ENCODE results near the gene CTBP1.

Gene CTBP1

GRCh38 chr4:1251773-1252066, 2.8 kb upstream of the CTBP1 start:
- no peak for TF ChIP-seq EGR1 (IDR thresholded peaks at IDR 0.05)
- TF ChIP-seq TAF1 (IDR thresholded peaks at IDR 0.05; ENCODE audit: low read depth) = no peak
- TF ChIP-seq RAD21 (IDR thresholded peaks at IDR 0.05; ENCODE audit: low read depth) = no peak
- TF ChIP-seq, protein P1, sequence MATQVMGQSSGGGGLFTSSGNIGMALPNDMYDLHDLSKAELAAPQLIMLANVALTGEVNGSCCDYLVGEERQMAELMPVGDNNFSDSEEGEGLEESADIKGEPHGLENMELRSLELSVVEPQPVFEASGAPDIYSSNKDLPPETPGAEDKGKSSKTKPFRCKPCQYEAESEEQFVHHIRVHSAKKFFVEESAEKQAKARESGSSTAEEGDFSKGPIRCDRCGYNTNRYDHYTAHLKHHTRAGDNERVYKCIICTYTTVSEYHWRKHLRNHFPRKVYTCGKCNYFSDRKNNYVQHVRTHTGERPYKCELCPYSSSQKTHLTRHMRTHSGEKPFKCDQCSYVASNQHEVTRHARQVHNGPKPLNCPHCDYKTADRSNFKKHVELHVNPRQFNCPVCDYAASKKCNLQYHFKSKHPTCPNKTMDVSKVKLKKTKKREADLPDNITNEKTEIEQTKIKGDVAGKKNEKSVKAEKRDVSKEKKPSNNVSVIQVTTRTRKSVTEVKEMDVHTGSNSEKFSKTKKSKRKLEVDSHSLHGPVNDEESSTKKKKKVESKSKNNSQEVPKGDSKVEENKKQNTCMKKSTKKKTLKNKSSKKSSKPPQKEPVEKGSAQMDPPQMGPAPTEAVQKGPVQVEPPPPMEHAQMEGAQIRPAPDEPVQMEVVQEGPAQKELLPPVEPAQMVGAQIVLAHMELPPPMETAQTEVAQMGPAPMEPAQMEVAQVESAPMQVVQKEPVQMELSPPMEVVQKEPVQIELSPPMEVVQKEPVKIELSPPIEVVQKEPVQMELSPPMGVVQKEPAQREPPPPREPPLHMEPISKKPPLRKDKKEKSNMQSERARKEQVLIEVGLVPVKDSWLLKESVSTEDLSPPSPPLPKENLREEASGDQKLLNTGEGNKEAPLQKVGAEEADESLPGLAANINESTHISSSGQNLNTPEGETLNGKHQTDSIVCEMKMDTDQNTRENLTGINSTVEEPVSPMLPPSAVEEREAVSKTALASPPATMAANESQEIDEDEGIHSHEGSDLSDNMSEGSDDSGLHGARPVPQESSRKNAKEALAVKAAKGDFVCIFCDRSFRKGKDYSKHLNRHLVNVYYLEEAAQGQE (IDR thresholded peaks at IDR 0.05; ENCODE audit: low read depth) = no peak
- TF ChIP-seq CEBPB (IDR thresholded peaks at IDR 0.05) = no peak
- TF ChIP-seq ZBTB7A (IDR thresholded peaks at IDR 0.05; ENCODE audit: low read depth) = no peak
- no peak for TF ChIP-seq USF1 (IDR thresholded peaks at IDR 0.05)
- TF ChIP-seq NFIC (IDR thresholded peaks at IDR 0.05) = no peak
- TF ChIP-seq EP300 (IDR thresholded peaks at IDR 0.05; ENCODE audit: borderline replicate concordance) = no peak
- no peak for TF ChIP-seq MAX (IDR thresholded peaks at IDR 0.05)
- TF ChIP-seq CREB1 (IDR thresholded peaks at IDR 0.05; ENCODE audit: low read depth) = no peak
- TF ChIP-seq YY1 (IDR thresholded peaks at IDR 0.05; ENCODE audit: low read depth) = no peak
- no peak for TF ChIP-seq TCF12 (IDR thresholded peaks at IDR 0.05; ENCODE audit: low read depth)

GRCh38 chr4:1250921-1251772, 2.2 kb upstream of the CTBP1 start:
- TF ChIP-seq TCF12 (IDR thresholded peaks at IDR 0.05; ENCODE audit: low read depth) (no peak), EP300 (IDR thresholded peaks at IDR 0.05; ENCODE audit: borderline replicate concordance) (no peak), ZBTB7A (IDR thresholded peaks at IDR 0.05; ENCODE audit: low read depth) (no peak)

GRCh38 chr4:1250527-1250812, 1.5 kb upstream of the CTBP1 start:
- TF ChIP-seq USF1 (IDR thresholded peaks at IDR 0.05) (no peak), MAX (IDR thresholded peaks at IDR 0.05) (no peak), TCF12 (IDR thresholded peaks at IDR 0.05; ENCODE audit: low read depth) (no peak), EGR1 (IDR thresholded peaks at IDR 0.05) (no peak), FOXM1 (IDR thresholded peaks at IDR 0.05; ENCODE audit: borderline replicate concordance, low read depth) (no peak)

DNA sequence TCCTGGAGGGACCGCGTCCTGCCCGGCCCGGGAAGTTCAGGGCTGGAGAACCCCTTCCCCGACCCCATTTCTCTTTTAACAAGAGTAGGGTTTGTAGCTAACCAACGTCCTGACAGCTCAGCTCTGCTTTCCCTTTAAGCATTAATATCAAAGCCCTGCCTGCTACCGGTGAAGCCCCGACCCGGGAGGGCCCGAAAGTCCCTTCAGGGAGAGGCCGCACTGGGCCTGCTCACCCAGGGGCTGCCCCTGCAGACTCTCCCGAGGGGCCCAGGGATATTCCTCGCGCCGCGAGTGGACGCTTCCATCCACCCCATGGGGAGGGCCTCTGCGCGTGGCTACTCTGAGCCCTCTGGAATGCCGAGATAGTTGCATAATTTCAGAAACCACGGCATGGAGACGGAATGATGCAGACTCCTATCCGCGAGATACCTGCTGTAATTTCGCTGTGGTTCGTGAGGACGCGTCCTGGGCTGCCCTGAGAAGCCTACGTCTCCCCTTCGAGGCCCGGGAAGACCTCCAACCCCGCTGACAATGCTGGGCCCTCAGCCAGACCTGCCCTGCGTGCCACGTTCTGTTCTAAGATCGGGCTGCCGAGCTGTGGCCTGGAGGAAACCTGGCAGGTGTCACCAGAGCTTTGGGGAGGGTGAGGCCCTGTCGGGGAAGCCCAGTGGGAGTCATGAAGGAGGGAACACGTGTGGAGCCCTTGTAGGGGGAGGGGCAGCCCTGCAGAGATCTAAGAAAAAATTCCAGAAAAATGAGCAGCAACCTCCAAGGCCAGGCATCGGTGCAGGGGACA, 999 bp upstream of the CTBP1 start:
- TF ChIP-seq RAD21 (IDR thresholded peaks at IDR 0.05; ENCODE audit: low read depth) (no peak), MAX (IDR thresholded peaks at IDR 0.05) (no peak), TCF12 (IDR thresholded peaks at IDR 0.05; ENCODE audit: low read depth) (no peak), EGR1 (IDR thresholded peaks at IDR 0.05) (no peak), NFIC (IDR thresholded peaks at IDR 0.05) (no peak)

DNA sequence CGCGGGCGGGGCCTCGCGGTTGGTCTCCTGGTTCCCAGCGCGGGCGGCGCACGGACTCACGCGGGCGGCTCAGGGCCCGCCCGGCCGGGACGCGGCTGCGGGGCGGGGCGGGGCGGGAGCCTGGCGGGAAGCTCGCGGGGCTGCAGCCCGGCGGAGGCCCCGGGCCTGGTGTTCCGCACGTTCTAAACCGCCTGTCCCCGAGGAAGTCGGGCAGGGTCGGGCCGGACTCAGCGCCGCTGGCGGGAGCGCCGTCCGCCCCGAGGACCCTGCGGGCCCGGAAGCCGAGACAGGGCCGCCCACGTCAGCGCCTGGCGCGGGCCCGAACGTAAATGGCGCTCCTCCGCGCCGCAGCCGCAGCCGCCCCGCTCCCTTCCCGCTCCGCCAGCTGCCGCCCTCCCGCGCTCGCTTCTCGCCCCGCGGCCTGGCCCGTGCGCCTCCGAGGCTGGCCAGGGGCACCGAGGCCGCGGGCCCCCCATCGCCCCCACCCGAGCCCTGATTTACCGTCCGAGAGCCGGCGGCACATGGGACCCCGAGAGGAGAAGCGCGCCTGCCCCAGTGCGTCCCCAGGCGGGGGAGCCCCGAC, 309 bp upstream of the CTBP1 start:
- TF ChIP-seq MAX (IDR thresholded peaks at IDR 0.05) = peak; percentile 71
- no peak for TF ChIP-seq NFIC (IDR thresholded peaks at IDR 0.05)
- TF ChIP-seq EGR1 (IDR thresholded peaks at IDR 0.05) = peak; percentile 59; the same call in 1 of the 2 replicates
- TF ChIP-seq CEBPB (IDR thresholded peaks at IDR 0.05) = no peak
- TF ChIP-seq TCF12 (IDR thresholded peaks at IDR 0.05; ENCODE audit: low read depth) = no peak
- TF ChIP-seq EP300 (IDR thresholded peaks at IDR 0.05; ENCODE audit: borderline replicate concordance) = peak; percentile 21; the same call in 1 of the 2 replicates
- TF ChIP-seq YY1 (IDR thresholded peaks at IDR 0.05; ENCODE audit: low read depth) = peak; percentile 73; the same call in 1 of the 2 replicates

DNA sequence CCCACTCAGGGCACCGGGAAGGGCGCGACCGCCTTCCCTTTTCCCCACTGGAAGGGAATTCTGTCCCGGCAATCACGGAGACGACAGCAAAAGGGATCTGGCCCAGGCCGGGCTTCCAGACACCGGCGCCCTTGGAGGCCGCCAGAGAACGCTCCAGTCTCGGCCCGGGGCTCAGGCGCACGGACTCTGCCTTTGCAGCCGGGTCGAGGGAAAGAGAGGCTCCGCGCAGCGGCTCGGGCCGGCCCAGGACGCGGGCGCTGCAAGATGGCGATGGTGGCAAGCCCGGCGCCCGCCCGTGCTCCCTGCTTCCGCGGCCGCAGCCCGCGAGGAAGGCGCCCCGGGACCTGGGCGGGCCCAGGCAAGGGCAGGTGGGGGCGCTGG, 1.1 kb downstream of the CTBP1 start:
- TF ChIP-seq MAX (IDR thresholded peaks at IDR 0.05) = no peak
- TF ChIP-seq, protein P1 (IDR thresholded peaks at IDR 0.05; ENCODE audit: low read depth) = no peak
- peak; percentile 40; the same call in 1 of the 2 replicates for TF ChIP-seq TAF1 (IDR thresholded peaks at IDR 0.05; ENCODE audit: low read depth)
- TF ChIP-seq EGR1 (IDR thresholded peaks at IDR 0.05) = no peak
- no peak for TF ChIP-seq RAD21 (IDR thresholded peaks at IDR 0.05; ENCODE audit: low read depth)
- peak; percentile 74 for TF ChIP-seq YY1 (IDR thresholded peaks at IDR 0.05; ENCODE audit: low read depth)
